Keratinocyte (primary cell): ENCODE results near the gene JAKMIP1.

Source experiments
- CTCF ChIP-seq, 3 experiments: IDR thresholded peaks in 1 of 3; conservative IDR thresholded peaks in 1 of 3; optimal IDR thresholded peaks in 1 of 3; 2 replicates in 2 of 3; 3 replicates in 1 of 3; pipeline versions ENCODE3 to v1.5.1; 2011; ENCODE audit warnings: low read length in 3 of 3, mild to moderate bottlenecking in 3 of 3, moderate library complexity in 2 of 3, control low read depth in 1 of 3, inconsistent platforms in 1 of 3; ENCODE audit not compliant: insufficient read depth in 2 of 3; ENCODE audit errors: extremely low read depth in 1 of 3
- EZH2 ChIP-seq: IDR thresholded peaks from one replicate; pipeline ENCODE4 v1.6.1; 2012; ENCODE audit warnings: inconsistent platforms, mild to moderate bottlenecking, low read length, moderate library complexity

GRCh38 chr4:6137027-6137746, 63.2 kb downstream of the JAKMIP1 start:
- TF ChIP-seq CTCF (optimal IDR thresholded peaks at IDR 0.05 in 1 of 3, IDR thresholded peaks at IDR 0.05 in 1 of 3, conservative IDR thresholded peaks at IDR 0.05 in 1 of 3; ENCODE audit: extremely low read depth in 1 of 3, insufficient read depth in 2 of 3, low read length in 3 of 3) (no peak), EZH2 (no peak)
